MM.1S (cell line): ENCODE data around the gene AGAP1.

Experiments used
- CTCF ChIP-seq: fragments of 300-600 bp; sonication (generic); IDR thresholded peaks from 2 replicates; pipeline ENCODE4 v1.5.1; 2016; ENCODE audit warnings: antibody characterized with exemption, low read length, mixed read lengths
- EZH2phosphoT487 ChIP-seq: fragments of 300-600 bp; sonication (generic); IDR thresholded peaks from 2 replicates; pipeline ENCODE4 v1.6.1; 2018; ENCODE audit warnings: antibody characterized with exemption, low read length

GRCh38 chr2:236172255-236173035 lies 678.6 kb downstream of the AGAP1 start:
- no peak for TF ChIP-seq CTCF
- TF ChIP-seq EZH2phosphoT487, result no peak
